Ishikawa (cell line): ENCODE data around the gene OTOP2.
A peak's percentile ranks its signal among the peaks of the same experiment; 100 is the strongest.

Source experiments
- CEBPB ChIP-seq: IDR thresholded peaks from 2 replicates; pipeline ENCODE4 v1.6.1; 2012
- CREB1 ChIP-seq: IDR thresholded peaks from 2 replicates; pipeline ENCODE4 v1.6.1; 2012; ENCODE audit warnings: low read depth
- EGR1 ChIP-seq: IDR thresholded peaks from 2 replicates; pipeline ENCODE4 v1.6.1; 2012
- EP300 ChIP-seq: IDR thresholded peaks from 2 replicates; pipeline ENCODE4 v1.6.1; 2012; ENCODE audit warnings: borderline replicate concordance
- FOXM1 ChIP-seq: IDR thresholded peaks from 2 replicates; pipeline ENCODE4 v1.6.1; 2012; ENCODE audit warnings: low read depth, borderline replicate concordance
- NFIC ChIP-seq: IDR thresholded peaks from 2 replicates; pipeline ENCODE4 v1.6.1; 2012
- RAD21 ChIP-seq: IDR thresholded peaks from 2 replicates; pipeline ENCODE4 v1.6.1; 2012; ENCODE audit warnings: low read depth
- TAF1 ChIP-seq: IDR thresholded peaks from 2 replicates; pipeline ENCODE4 v1.6.1; 2012; ENCODE audit warnings: low read depth, mild to moderate bottlenecking
- TCF12 ChIP-seq: IDR thresholded peaks from 2 replicates; pipeline ENCODE4 v1.6.1; 2012; ENCODE audit warnings: low read depth
- TEAD4 ChIP-seq: IDR thresholded peaks from 2 replicates; pipeline ENCODE4 v1.6.1; 2012
- YY1 ChIP-seq: IDR thresholded peaks from 2 replicates; pipeline ENCODE4 v1.6.1; 2012; ENCODE audit warnings: low read depth
- ZBTB7A ChIP-seq: IDR thresholded peaks from 2 replicates; pipeline ENCODE4 v1.6.1; 2012; ENCODE audit warnings: low read depth
- TF ChIP-seq, protein P1 (sequence below): IDR thresholded peaks from 2 replicates; pipeline ENCODE4 v1.6.1; 2012; ENCODE audit warnings: low read depth, mild to moderate bottlenecking
- TF ChIP-seq, protein P2 (sequence below): IDR thresholded peaks from 2 replicates; pipeline ENCODE4 v1.6.1; 2012
- TF ChIP-seq, protein P3 (sequence below): IDR thresholded peaks from 2 replicates; pipeline ENCODE4 v1.6.1; 2012

Gene OTOP2

DNA sequence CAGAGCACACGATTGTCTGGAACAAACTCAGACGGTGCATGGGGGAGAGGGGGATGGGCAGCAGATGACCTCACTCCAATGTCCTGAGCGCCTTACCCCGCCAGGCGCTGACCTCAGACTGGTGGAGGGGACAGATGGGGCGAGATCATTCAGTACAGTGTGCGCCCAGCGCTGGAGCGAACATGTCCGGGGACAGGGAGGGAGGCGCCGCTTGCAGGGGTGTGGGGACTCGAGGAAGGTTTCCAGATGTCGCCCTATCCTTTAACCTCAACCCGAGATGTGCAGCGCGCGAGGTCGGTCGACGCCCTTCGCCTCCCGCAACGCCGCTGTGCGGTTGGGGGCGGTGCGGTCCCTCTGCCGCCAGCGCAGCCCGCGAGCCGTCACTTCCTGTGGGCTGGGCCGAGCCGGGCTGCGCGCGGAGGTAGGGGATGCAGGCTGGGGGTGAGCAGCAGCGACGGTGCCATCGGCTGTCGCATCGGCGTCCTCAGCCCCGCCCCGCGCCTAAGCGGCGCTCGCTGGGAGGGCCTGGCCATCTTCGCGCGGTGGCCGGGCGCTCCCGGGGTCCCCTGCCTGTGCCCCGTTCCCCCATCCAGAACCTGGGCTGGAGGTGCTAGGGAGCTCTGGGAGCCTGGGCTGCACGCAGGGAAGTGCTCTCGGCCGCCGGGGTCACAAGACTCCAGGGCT is 58.0 kb downstream of the OTOP2 start:
- TF ChIP-seq CEBPB: no peak
- TF ChIP-seq, protein P1, sequence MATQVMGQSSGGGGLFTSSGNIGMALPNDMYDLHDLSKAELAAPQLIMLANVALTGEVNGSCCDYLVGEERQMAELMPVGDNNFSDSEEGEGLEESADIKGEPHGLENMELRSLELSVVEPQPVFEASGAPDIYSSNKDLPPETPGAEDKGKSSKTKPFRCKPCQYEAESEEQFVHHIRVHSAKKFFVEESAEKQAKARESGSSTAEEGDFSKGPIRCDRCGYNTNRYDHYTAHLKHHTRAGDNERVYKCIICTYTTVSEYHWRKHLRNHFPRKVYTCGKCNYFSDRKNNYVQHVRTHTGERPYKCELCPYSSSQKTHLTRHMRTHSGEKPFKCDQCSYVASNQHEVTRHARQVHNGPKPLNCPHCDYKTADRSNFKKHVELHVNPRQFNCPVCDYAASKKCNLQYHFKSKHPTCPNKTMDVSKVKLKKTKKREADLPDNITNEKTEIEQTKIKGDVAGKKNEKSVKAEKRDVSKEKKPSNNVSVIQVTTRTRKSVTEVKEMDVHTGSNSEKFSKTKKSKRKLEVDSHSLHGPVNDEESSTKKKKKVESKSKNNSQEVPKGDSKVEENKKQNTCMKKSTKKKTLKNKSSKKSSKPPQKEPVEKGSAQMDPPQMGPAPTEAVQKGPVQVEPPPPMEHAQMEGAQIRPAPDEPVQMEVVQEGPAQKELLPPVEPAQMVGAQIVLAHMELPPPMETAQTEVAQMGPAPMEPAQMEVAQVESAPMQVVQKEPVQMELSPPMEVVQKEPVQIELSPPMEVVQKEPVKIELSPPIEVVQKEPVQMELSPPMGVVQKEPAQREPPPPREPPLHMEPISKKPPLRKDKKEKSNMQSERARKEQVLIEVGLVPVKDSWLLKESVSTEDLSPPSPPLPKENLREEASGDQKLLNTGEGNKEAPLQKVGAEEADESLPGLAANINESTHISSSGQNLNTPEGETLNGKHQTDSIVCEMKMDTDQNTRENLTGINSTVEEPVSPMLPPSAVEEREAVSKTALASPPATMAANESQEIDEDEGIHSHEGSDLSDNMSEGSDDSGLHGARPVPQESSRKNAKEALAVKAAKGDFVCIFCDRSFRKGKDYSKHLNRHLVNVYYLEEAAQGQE: no peak
- TF ChIP-seq, protein P2, sequence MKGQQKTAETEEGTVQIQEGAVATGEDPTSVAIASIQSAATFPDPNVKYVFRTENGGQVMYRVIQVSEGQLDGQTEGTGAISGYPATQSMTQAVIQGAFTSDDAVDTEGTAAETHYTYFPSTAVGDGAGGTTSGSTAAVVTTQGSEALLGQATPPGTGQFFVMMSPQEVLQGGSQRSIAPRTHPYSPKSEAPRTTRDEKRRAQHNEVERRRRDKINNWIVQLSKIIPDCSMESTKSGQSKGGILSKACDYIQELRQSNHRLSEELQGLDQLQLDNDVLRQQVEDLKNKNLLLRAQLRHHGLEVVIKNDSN: 0 out of 2 replicates have a peak, but pooled peaks have one; percentile 9
- TF ChIP-seq TEAD4: no peak
- TF ChIP-seq, protein P3, sequence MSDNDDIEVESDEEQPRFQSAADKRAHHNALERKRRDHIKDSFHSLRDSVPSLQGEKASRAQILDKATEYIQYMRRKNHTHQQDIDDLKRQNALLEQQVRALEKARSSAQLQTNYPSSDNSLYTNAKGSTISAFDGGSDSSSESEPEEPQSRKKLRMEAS: peak; percentile 89
- peak; percentile 77 for TF ChIP-seq TAF1
- TF ChIP-seq TCF12: peak; percentile 64
- TF ChIP-seq FOXM1: no peak
- no peak; the same call in none of the 2 replicates for TF ChIP-seq CREB1
- TF ChIP-seq EP300: no peak; the same call in 1 of the 2 replicates
- TF ChIP-seq EGR1: no peak
- TF ChIP-seq NFIC: no peak; the same call in 1 of the 2 replicates
- TF ChIP-seq YY1: no peak; the same call in none of the 2 replicates
- TF ChIP-seq RAD21: peak; percentile 10; the same call in 1 of the 2 replicates
- peak; percentile 72; the same call in 1 of the 2 replicates for TF ChIP-seq ZBTB7A
